NT2/D1 (cell line): ENCODE measurements around the gene TRAPPC2L.

Experiments
- SUZ12 ChIP-seq: IDR thresholded peaks from 2 replicates; pipeline ENCODE4 v1.6.1; 2011; ENCODE audit not compliant: insufficient read length, insufficient read depth; ENCODE audit errors: extremely low read depth
- ZNF274 ChIP-seq: IDR thresholded peaks from 2 replicates; pipeline ENCODE4 v1.6.1; 2011; ENCODE audit warnings: mild to moderate bottlenecking, low read depth, low read length

DNA sequence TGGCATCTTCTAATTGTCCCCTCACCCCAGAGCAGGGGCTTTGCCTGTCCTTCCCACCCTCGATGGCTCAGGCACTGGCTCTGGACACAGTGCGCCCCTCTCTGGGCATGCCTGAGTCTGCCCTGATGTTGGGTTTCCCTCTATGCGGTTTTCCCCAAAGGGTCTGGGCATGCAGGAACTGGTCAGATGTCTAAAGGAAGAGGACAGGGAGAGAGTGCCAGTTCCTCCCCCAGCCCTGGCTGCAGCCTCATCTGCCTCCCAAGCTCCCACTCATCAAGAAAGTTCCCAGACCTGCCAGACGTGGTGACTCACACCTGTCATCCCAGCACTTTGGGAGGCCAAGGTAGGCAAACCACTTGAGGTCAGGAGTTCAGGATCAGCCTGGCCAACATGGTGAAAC lies 50.8 kb downstream of the TRAPPC2L start:
- TF ChIP-seq ZNF274 (no peak), SUZ12 (no peak)
